Effector memory CD8-positive, alpha-beta T cell (primary cell): ENCODE measurements around the gene USP17L21.
"Not testable (repeated sequence)": the region's sequence is repeated elsewhere in the genome, so short reads cannot be mapped to it uniquely, and the experiment has no call there.

Source experiments
- ATAC-seq: fragments of 150-1000 bp; cut with Tn5 transposase; replicated peaks from 2 replicates; pipeline ENCODE4 v1.10.0; 2021; ENCODE audit warnings: mild to moderate bottlenecking, moderate library complexity
- DNase-seq, 3 experiments: peaks; one replicate each; pipeline ENCODE4 v3.0.0; 2021
- H3K27ac Mint-ChIP-seq, 2 donors: one replicate each; pipeline ENCODE4 v1.8.0; 2022; ENCODE audit warnings: mild to moderate bottlenecking in 2 of 2, mixed read lengths in 2 of 2, moderate library complexity in 2 of 2
- H3K27me3 Mint-ChIP-seq, 2 donors: one replicate each; pipeline ENCODE4 v1.8.0; 2022; ENCODE audit warnings: mixed read lengths in 2 of 2
- H3K36me3 Mint-ChIP-seq: one replicate; pipeline ENCODE4 v1.8.0; 2022; ENCODE audit warnings: mild to moderate bottlenecking, moderate library complexity, mixed read lengths; ENCODE audit not compliant: insufficient read depth
- H3K4me1 Mint-ChIP-seq, 2 donors: one replicate each; pipeline ENCODE4 v1.8.0; 2022; ENCODE audit warnings: low read depth in 2 of 2, mixed read lengths in 2 of 2
- H3K4me3 Mint-ChIP-seq, 2 donors: one replicate each; pipeline ENCODE4 v1.8.0; 2022; ENCODE audit warnings: mild to moderate bottlenecking in 2 of 2, mixed read lengths in 2 of 2, moderate library complexity in 2 of 2
- H3K9me3 Mint-ChIP-seq, 2 donors: one replicate each; pipeline ENCODE4 v1.8.0; 2022; ENCODE audit warnings: mixed read lengths in 2 of 2
- total RNA-seq, 9 experiments: gene quantifications; one replicate each; lab custom pipeline; 2026; lab: John Stamatoyannopoulos, UW

USP17L21 gene, protein sequence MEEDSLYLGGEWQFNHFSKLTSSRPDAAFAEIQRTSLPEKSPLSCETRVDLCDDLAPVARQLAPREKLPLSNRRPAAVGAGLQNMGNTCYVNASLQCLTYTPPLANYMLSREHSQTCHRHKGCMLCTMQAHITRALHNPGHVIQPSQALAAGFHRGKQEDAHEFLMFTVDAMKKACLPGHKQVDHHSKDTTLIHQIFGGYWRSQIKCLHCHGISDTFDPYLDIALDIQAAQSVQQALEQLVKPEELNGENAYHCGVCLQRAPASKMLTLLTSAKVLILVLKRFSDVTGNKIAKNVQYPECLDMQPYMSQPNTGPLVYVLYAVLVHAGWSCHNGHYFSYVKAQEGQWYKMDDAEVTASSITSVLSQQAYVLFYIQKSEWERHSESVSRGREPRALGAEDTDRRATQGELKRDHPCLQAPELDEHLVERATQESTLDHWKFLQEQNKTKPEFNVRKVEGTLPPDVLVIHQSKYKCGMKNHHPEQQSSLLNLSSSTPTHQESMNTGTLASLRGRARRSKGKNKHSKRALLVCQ
- 0 reads per million in 9 experiments for total RNA-seq

DNA sequence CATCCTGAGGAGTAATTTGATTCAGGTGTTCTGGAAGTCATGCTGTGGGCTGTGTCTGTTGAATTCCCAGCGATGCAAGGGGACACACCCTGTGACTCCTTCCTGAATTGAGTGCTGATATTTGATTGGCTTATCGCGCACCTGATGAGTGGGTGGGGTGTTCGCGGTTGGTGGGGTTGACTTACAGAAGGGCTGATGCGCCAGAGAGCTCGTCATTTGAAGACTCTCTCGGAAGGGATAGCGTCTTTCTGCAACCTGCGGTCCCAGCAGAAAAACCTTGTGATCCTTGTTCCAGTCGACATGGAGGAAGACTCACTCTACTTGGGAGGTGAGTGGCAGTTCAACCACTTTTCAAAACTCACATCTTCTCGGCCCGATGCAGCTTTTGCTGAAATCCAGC is at the start of gene USP17L21:
Gene USP17L21, plus strand, starts transcription at position 301 of the 400 bp plus-strand sequence. Its CDS starts 0 bp downstream, at position 301.
- not testable (repeated sequence) for DNase-seq, H3K4me3 Mint-ChIP-seq, H3K36me3 Mint-ChIP-seq, H3K4me1 Mint-ChIP-seq, H3K27me3 Mint-ChIP-seq, H3K27ac Mint-ChIP-seq, ATAC-seq, H3K9me3 Mint-ChIP-seq

DNA sequence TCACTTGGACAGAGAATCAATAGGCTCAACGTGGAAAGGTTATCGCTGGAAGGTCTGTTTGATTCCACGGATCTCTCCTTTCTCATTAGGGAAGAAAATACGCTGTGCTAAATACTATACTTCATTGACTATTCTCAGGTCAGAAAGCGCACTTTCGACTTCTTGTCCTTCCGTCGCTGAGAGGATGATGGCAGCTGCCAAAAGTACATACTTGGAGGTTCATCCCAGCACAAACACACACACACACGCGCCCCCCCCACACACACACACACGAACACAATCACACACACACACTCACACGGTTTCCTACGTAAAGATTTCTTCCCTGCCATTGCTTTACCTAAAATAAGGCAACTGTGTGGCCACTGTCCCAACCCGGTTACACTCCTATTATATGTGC is 48.0 kb upstream of the USP17L21 start:
- not testable (repeated sequence) for H3K27ac Mint-ChIP-seq, H3K36me3 Mint-ChIP-seq, H3K4me1 Mint-ChIP-seq, DNase-seq, H3K9me3 Mint-ChIP-seq, H3K4me3 Mint-ChIP-seq, ATAC-seq, H3K27me3 Mint-ChIP-seq

DNA sequence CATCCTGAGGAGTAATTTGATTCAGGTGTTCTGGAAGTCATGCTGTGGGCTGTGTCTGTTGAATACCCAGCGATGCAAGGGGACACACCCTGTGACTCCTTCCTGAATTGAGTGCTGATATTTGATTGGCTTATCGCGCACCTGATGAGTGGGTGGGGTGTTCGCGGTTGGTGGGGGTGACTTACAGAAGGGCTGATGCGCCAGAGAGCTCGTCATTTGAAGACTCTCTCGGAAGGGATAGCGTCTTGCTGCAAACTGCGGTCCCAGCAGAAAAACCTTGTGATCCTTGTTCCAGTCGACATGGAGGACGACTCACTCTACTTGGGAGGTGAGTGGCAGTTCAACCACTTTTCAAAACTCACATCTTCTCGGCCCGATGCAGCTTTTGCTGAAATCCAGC is 47.6 kb upstream of the USP17L21 start, which contains the start of gene USP17L11:
Gene USP17L11, plus strand, starts transcription at position 301 of the 400 bp plus-strand sequence. Its CDS starts 0 bp downstream, at position 301.
- not testable (repeated sequence) for H3K9me3 Mint-ChIP-seq, H3K27ac Mint-ChIP-seq, H3K4me3 Mint-ChIP-seq, H3K36me3 Mint-ChIP-seq, ATAC-seq, H3K27me3 Mint-ChIP-seq, H3K4me1 Mint-ChIP-seq, DNase-seq

DNA sequence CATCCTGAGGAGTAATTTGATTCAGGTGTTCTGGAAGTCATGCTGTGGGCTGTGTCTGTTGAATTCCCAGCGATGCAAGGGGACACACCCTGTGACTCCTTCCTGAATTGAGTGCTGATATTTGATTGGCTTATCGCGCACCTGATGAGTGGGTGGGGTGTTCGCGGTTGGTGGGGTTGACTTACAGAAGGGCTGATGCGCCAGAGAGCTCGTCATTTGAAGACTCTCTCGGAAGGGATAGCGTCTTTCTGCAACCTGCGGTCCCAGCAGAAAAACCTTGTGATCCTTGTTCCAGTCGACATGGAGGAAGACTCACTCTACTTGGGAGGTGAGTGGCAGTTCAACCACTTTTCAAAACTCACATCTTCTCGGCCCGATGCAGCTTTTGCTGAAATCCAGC is 42.8 kb upstream of the USP17L21 start, which contains the start of gene USP17L12:
Gene USP17L12, plus strand, starts transcription at position 301 of the 400 bp plus-strand sequence. Its CDS starts 0 bp downstream, at position 301.
- H3K27ac Mint-ChIP-seq, H3K36me3 Mint-ChIP-seq, H3K9me3 Mint-ChIP-seq, DNase-seq, H3K27me3 Mint-ChIP-seq, ATAC-seq, H3K4me1 Mint-ChIP-seq, H3K4me3 Mint-ChIP-seq: not testable (repeated sequence)

DNA sequence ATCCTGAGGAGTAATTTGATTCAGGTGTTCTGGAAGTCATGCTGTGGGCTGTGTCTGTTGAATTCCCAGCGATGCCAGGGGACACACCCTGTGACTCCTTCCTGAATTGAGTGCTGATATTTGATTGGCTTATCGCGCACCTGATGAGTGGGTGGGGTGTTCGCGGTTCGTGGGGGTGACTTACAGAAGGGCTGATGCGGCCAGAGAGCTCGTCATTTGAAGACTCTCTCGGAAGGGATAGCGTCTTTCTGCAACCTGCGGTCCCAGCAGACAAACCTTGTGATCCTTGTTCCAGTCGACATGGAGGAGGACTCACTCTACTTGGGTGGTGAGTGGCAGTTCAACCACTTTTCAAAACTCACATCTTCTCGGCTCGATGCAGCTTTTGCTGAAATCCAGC is 38.1 kb upstream of the USP17L21 start, which contains the start of gene USP17L13:
Gene USP17L13, plus strand, starts transcription at position 301 of the 400 bp plus-strand sequence. Its CDS starts 0 bp downstream, at position 301.
- not testable (repeated sequence) for H3K36me3 Mint-ChIP-seq, H3K9me3 Mint-ChIP-seq, H3K4me3 Mint-ChIP-seq, ATAC-seq, H3K27ac Mint-ChIP-seq, H3K27me3 Mint-ChIP-seq, DNase-seq, H3K4me1 Mint-ChIP-seq

DNA sequence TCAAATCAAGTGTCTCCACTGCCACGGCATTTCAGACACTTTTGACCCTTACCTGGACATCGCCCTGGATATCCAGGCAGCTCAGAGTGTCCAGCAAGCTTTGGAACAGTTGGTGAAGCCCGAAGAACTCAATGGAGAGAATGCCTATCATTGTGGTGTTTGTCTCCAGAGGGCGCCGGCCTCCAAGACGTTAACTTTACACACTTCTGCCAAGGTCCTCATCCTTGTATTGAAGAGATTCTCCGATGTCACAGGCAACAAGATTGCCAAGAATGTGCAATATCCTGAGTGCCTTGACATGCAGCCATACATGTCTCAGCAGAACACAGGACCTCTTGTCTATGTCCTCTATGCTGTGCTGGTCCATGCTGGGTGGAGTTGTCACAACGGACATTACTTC is 32.4 kb upstream of the USP17L21 start:
- not testable (repeated sequence) for H3K36me3 Mint-ChIP-seq, H3K9me3 Mint-ChIP-seq, H3K27ac Mint-ChIP-seq, H3K4me1 Mint-ChIP-seq, H3K4me3 Mint-ChIP-seq, H3K27me3 Mint-ChIP-seq, ATAC-seq, DNase-seq

DNA sequence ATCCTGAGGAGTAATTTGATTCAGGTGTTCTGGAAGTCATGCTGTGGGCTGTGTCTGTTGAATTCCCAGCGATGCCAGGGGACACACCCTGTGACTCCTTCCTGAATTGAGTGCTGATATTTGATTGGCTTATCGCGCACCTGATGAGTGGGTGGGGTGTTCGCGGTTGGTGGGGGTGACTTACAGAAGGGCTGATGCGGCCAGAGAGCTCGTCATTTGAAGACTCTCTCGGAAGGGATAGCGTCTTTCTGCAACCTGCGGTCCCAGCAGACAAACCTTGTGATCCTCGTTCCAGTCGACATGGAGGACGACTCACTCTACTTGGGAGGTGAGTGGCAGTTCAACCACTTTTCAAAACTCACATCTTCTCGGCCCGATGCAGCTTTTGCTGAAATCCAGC is 28.6 kb upstream of the USP17L21 start, which contains the start of gene USP17L15:
Gene USP17L15, plus strand, starts transcription at position 301 of the 400 bp plus-strand sequence. Its CDS starts 0 bp downstream, at position 301.
- H3K9me3 Mint-ChIP-seq, H3K4me3 Mint-ChIP-seq, H3K36me3 Mint-ChIP-seq, H3K27ac Mint-ChIP-seq, H3K27me3 Mint-ChIP-seq, ATAC-seq, DNase-seq, H3K4me1 Mint-ChIP-seq: not testable (repeated sequence)

DNA sequence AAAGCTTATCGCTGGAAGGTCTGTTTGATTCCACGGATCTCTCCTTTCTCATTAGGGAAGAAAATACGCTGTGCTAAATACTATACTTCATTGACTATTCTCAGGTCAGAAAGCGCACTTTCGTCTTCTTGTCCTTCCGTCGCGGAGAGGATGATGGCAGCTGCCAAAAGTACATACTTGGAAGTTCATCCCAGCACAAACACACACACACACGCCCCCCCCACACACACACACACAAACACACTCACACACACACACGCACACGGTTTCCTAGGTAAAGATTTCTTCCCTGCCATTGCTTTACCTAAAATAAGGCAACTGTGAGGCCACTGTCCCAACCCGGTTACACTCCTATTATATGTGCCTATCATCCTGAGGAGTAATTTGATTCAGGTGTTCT is 24.2 kb upstream of the USP17L21 start:
- not testable (repeated sequence) for H3K4me3 Mint-ChIP-seq, ATAC-seq, DNase-seq, H3K4me1 Mint-ChIP-seq, H3K36me3 Mint-ChIP-seq, H3K9me3 Mint-ChIP-seq, H3K27ac Mint-ChIP-seq, H3K27me3 Mint-ChIP-seq

DNA sequence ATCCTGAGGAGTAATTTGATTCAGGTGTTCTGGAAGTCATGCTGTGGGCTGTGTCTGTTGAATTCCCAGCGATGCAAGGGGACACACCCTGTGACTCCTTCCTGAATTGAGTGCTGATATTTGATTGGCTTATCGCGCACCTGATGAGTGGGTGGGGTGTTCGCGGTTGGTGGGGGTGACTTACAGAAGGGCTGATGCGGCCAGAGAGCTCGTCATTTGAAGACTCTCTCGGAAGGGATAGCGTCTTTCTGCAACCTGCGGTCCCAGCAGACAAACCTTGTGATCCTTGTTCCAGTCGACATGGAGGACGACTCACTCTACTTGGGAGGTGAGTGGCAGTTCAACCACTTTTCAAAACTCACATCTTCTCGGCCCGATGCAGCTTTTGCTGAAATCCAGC is 19.1 kb upstream of the USP17L21 start, which contains the start of gene USP17L17:
Gene USP17L17, plus strand, starts transcription at position 301 of the 400 bp plus-strand sequence. Its CDS starts 0 bp downstream, at position 301.
- not testable (repeated sequence) for H3K27me3 Mint-ChIP-seq

DNA sequence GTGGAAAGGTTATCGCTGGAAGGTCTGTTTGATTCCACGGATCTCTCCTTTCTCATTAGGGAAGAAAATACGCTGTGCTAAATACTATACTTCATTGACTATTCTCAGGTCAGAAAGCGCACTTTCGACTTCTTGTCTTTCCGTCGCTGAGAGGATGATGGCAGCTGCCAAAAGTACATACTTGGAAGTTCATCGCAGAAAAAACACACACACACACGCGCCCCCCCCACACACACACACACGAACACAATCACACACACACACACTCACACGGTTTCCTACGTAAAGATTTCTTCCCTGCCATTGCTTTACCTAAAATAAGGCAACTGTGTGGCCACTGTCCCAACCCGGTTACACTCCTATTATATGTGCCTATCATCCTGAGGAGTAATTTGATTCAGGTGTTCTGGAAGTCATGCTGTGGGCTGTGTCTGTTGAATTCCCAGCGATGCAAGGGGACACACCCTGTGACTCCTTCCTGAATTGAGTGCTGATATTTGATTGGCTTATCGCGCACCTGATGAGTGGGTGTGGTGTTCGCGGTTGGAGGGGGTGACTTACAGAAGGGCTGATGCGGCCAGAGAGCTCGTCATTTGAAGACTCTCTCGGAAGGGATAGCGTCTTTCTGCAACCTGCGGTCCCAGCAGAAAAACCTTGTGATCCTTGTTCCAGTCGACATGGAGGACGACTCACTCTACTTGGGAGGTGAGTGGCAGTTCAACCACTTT is 14.6 kb upstream of the USP17L21 start, which contains the start of gene USP17L18:
Gene USP17L18, plus strand, starts transcription at position 678 of the 728 bp plus-strand sequence. Its CDS starts 0 bp downstream, at position 678.
- not testable (repeated sequence) for H3K4me3 Mint-ChIP-seq, DNase-seq, H3K27me3 Mint-ChIP-seq, H3K27ac Mint-ChIP-seq, ATAC-seq, H3K4me1 Mint-ChIP-seq, H3K36me3 Mint-ChIP-seq, H3K9me3 Mint-ChIP-seq

More for the DNA sequence above, 19.1 kb upstream of the USP17L21 start, which contains the start of gene USP17L17:
- H3K4me1 Mint-ChIP-seq, H3K9me3 Mint-ChIP-seq, H3K36me3 Mint-ChIP-seq, ATAC-seq, H3K4me3 Mint-ChIP-seq, H3K27ac Mint-ChIP-seq, DNase-seq: not testable (repeated sequence)

DNA sequence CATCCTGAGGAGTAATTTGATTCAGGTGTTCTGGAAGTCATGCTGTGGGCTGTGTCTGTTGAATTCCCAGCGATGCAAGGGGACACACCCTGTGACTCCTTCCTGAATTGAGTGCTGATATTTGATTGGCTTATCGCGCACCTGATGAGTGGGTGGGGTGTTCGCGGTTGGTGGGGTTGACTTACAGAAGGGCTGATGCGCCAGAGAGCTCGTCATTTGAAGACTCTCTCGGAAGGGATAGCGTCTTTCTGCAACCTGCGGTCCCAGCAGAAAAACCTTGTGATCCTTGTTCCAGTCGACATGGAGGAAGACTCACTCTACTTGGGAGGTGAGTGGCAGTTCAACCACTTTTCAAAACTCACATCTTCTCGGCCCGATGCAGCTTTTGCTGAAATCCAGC is 9.6 kb upstream of the USP17L21 start, which contains the start of gene USP17L19:
Gene USP17L19, plus strand, starts transcription at position 301 of the 400 bp plus-strand sequence. Its CDS starts 0 bp downstream, at position 301.
- H3K9me3 Mint-ChIP-seq, DNase-seq, H3K36me3 Mint-ChIP-seq, H3K4me3 Mint-ChIP-seq, H3K27ac Mint-ChIP-seq, H3K4me1 Mint-ChIP-seq, ATAC-seq, H3K27me3 Mint-ChIP-seq: not testable (repeated sequence)

DNA sequence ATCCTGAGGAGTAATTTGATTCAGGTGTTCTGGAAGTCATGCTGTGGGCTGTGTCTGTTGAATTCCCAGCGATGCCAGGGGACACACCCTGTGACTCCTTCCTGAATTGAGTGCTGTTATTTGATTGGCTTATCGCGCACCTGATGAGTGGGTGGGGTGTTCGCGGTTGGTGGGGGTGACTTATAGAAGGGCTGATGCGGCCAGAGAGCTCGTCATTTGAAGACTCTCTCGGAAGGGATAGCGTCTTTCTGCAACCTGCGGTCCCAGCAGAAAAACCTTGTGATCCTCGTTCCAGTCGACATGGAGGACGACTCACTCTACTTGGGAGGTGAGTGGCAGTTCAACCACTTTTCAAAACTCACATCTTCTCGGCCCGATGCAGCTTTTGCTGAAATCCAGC is 4.8 kb upstream of the USP17L21 start, which contains the start of gene USP17L20:
Gene USP17L20, plus strand, starts transcription at position 301 of the 400 bp plus-strand sequence. Its CDS starts 0 bp downstream, at position 301.
- not testable (repeated sequence) for H3K4me1 Mint-ChIP-seq, H3K9me3 Mint-ChIP-seq, H3K4me3 Mint-ChIP-seq, H3K36me3 Mint-ChIP-seq, ATAC-seq, H3K27ac Mint-ChIP-seq, DNase-seq, H3K27me3 Mint-ChIP-seq

DNA sequence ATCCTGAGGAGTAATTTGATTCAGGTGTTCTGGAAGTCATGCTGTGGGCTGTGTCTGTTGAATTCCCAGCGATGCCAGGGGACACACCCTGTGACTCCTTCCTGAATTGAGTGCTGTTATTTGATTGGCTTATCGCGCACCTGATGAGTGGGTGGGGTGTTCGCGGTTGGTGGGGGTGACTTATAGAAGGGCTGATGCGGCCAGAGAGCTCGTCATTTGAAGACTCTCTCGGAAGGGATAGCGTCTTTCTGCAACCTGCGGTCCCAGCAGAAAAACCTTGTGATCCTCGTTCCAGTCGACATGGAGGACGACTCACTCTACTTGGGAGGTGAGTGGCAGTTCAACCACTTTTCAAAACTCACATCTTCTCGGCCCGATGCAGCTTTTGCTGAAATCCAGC is 4.6 kb downstream of the USP17L21 start, which contains the start of gene USP17L22:
Gene USP17L22, plus strand, starts transcription at position 301 of the 400 bp plus-strand sequence. Its CDS starts 0 bp downstream, at position 301.
- H3K4me3 Mint-ChIP-seq, ATAC-seq, H3K9me3 Mint-ChIP-seq, H3K27ac Mint-ChIP-seq, H3K4me1 Mint-ChIP-seq, H3K36me3 Mint-ChIP-seq, H3K27me3 Mint-ChIP-seq, DNase-seq: not testable (repeated sequence)
